K562 (cell line): Measurements from ENCODE around the gene LIN28B. TPM values are rescaled to one million over a fixed set of nuclear protein-coding genes. Genes with fewer than 3 reads are reported as not detected.

Experiments
- ATAC-seq: fragments of 200-7000 bp; cut with Tn5 transposase; 3 replicates; pipeline ENCODE4 v1.9.1; 2020; ENCODE audit warnings: moderate library complexity
- BruUV-seq: library from RNA; stranded (reverse); fragments of 400-500 nt; replicated peaks from 2 replicates; lab custom pipeline; 2021; lab: Mats Ljungman, UMichigan
- CTCF ChIA-PET: fragments of 300-600 bp; formaldehyde crosslinking; extraction: SDS; loops from one replicate; lab custom pipeline; 2021; ENCODE audit warnings: low intra/inter-chr PET ratio; lab: Yijun Ruan, JAX
- POLR2A ChIA-PET: fragments of 300-600, 350-650 bp; sonication (Branson Sonifier 250); formaldehyde crosslinking; extraction: SDS; loops from one replicate; lab custom pipeline; 2021; ENCODE audit warnings: antibody characterized with exemption, inconsistent platforms; lab: Yijun Ruan, JAX
- DNase-seq, 4 experiments: peaks; one replicate each; pipeline versions ENCODE4 v3.0.0 to v3.0.0-alpha.2; 2011 to 2018; ENCODE audit warnings: low spot score in 3 of 4, mixed read lengths in 3 of 4; ENCODE audit errors: extremely low read depth in 1 of 4
- FAIRE-seq: peaks from 2 replicates; lab custom pipeline; 2011; peaks lifted over from hg19 to GRCh38; lab: Jason Lieb, UNC
- H2AFZ ChIP-seq: 2 replicates; pipeline ENCODE4 v1.6.0; 2011; ENCODE audit warnings: low read depth, low read length, control low read depth, inconsistent platforms
- H3K27ac ChIP-seq: fragments of 200-600 bp; 3 replicates; pipeline ENCODE4 v1.8.0; 2011; ENCODE audit warnings: low read depth, mild to moderate bottlenecking, control low read depth, inconsistent platforms, low read length, moderate library complexity, mixed read lengths; ENCODE audit errors: extremely low read depth
- H3K27me3 ChIP-seq, 2 experiments: fragments of 300-600 bp in 1 of 2; 2 replicates in 1 of 2; 3 replicates in 1 of 2; pipeline versions ENCODE4 v1.6.0 to v1.8.0; 2011; ENCODE audit warnings: inconsistent platforms in 2 of 2, low read length in 2 of 2, mild to moderate bottlenecking in 1 of 2, mixed read lengths in 1 of 2, moderate library complexity in 1 of 2; ENCODE audit not compliant: control insufficient read depth in 2 of 2, insufficient read depth in 2 of 2
- H3K36me3 ChIP-seq: fragments of 300-600 bp; 3 replicates; pipeline ENCODE4 v1.8.0; 2011; ENCODE audit warnings: mild to moderate bottlenecking, low read length, inconsistent platforms; ENCODE audit not compliant: control insufficient read depth, insufficient read depth
- H3K4me1 ChIP-seq, 2 experiments: fragments of 200-600 bp in 1 of 2; replicated peaks in 1 of 2; 2 replicates in 1 of 2; 3 replicates in 1 of 2; pipeline versions ENCODE4 v1.5.1 to v1.8.0; 2011; ENCODE audit warnings: inconsistent platforms in 2 of 2, low read length in 2 of 2, mild to moderate bottlenecking in 1 of 2, mixed read lengths in 1 of 2, moderate library complexity in 1 of 2; ENCODE audit not compliant: control insufficient read depth in 2 of 2, insufficient read depth in 2 of 2
- H3K4me2 ChIP-seq: 2 replicates; pipeline ENCODE4 v1.6.1; 2011; ENCODE audit warnings: low read length, control low read depth, inconsistent platforms, mixed read lengths; ENCODE audit not compliant: insufficient read depth
- H3K4me3 ChIP-seq: fragments of 200-600 bp; sonication (generic), shearing (Covaris generic); 2 replicates; pipeline ENCODE4 v1.5.1; 2016; ENCODE audit warnings: control low read depth, inconsistent platforms
- H3K79me2 ChIP-seq: fragments of 200-600 bp; 3 replicates; pipeline ENCODE4 v1.8.0; 2011; ENCODE audit warnings: low read length, inconsistent platforms; ENCODE audit not compliant: control insufficient read depth, insufficient read depth
- H3K9ac ChIP-seq, 2 experiments: 2 replicates each; pipeline versions ENCODE4 v1.6.0 to v1.6.1; 2011; ENCODE audit warnings: low read depth in 2 of 2, low read length in 2 of 2, control low read depth in 1 of 2, inconsistent platforms in 1 of 2, mild to moderate bottlenecking in 1 of 2, mixed read lengths in 1 of 2; ENCODE audit not compliant: insufficient read depth in 1 of 2
- H3K9me1 ChIP-seq: one replicate; pipeline ENCODE4 v1.6.0; 2011; ENCODE audit warnings: inconsistent platforms, mild to moderate bottlenecking, low read length, moderate library complexity; ENCODE audit not compliant: control insufficient read depth, insufficient read depth
- H3K9me3 ChIP-seq: replicated peaks from 2 replicates; pipeline ENCODE4 v1.5.1; 2011; ENCODE audit warnings: low read depth, low read length, inconsistent platforms; ENCODE audit not compliant: control insufficient read depth, insufficient read depth
- H4K20me1 ChIP-seq: replicated peaks from 2 replicates; pipeline ENCODE4 v1.6.1; 2011; ENCODE audit warnings: low read length, inconsistent platforms, mixed read lengths; ENCODE audit not compliant: control insufficient read depth, insufficient read depth
- CBX1 ChIP-seq: sonication (generic); IDR thresholded peaks from 2 replicates; pipeline ENCODE4 v1.6.1; 2016; ENCODE audit warnings: antibody characterized with exemption, low read depth, mild to moderate bottlenecking
- CHD1 ChIP-seq: fragments of 200-600 bp; sonication (generic); IDR thresholded peaks from one replicate; pipeline ENCODE4 v1.6.1; 2012; ENCODE audit warnings: mild to moderate bottlenecking, moderate library complexity, low read length, inconsistent platforms
- CUX1 ChIP-seq: fragments of 200-800 bp; sonication (Bioruptor generic); IDR thresholded peaks from 2 replicates; pipeline ENCODE4 v1.6.1; 2016; ENCODE audit warnings: missing genetic modification characterization, missing compliant biosample characterization
- DACH1 ChIP-seq: fragments of 450-650 bp; IDR thresholded peaks from 2 replicates; pipeline ENCODE4 v1.6.1; 2018; ENCODE audit not compliant: partially characterized antibody
- GTF2B ChIP-seq: IDR thresholded peaks from 2 replicates; pipeline ENCODE4 v1.6.1; 2011; ENCODE audit not compliant: insufficient read length; ENCODE audit errors: extremely low read depth
- NR3C1 ChIP-seq: sonication (generic); formaldehyde crosslinking; IDR thresholded peaks from 2 replicates; pipeline ENCODE4 v1.8.1; 2022; ENCODE audit warnings: missing genetic modification reagents
- PREB ChIP-seq: sonication (generic); formaldehyde crosslinking; IDR thresholded peaks from 2 replicates; pipeline ENCODE4 v1.8.1; 2023; ENCODE audit warnings: mild to moderate bottlenecking, missing genetic modification reagents
- SIN3B ChIP-seq: fragments of 450-650 bp; IDR thresholded peaks from 2 replicates; pipeline ENCODE4 v1.6.1; 2017; ENCODE audit warnings: low read depth, mild to moderate bottlenecking, moderate library complexity
- XRCC5 ChIP-seq: fragments of 200-400 bp; formaldehyde crosslinking; IDR thresholded peaks from 2 replicates; pipeline ENCODE4 v1.6.1; 2017; ENCODE audit warnings: low read depth, mild to moderate bottlenecking, low read length
- ZFP30 ChIP-seq: fragments of 250-450 bp; sonication (Bioruptor Pico); IDR thresholded peaks from 2 replicates; pipeline ENCODE4 v1.8.0; 2022; ENCODE audit warnings: moderate library complexity, mild to moderate bottlenecking, inconsistent platforms, borderline replicate concordance
- ZNF224 ChIP-seq: sonication (generic); formaldehyde crosslinking; IDR thresholded peaks from 2 replicates; pipeline ENCODE4 v1.8.0; 2022; ENCODE audit warnings: mild to moderate bottlenecking, missing genetic modification reagents
- ZNF239 ChIP-seq: fragments of 250-450 bp; sonication (Bioruptor Pico); IDR thresholded peaks from 2 replicates; pipeline ENCODE4 v1.4.0; 2020; ENCODE audit warnings: mild to moderate bottlenecking
- ZNF644 ChIP-seq: fragments of 200-800 bp; sonication (Bioruptor generic); IDR thresholded peaks from 2 replicates; pipeline ENCODE4 v1.6.1; 2016; ENCODE audit warnings: low read depth, missing genetic modification characterization, missing compliant biosample characterization
- ZZZ3 ChIP-seq: fragments of 450-650 bp; IDR thresholded peaks from 2 replicates; pipeline ENCODE4 v1.6.1; 2016; ENCODE audit warnings: antibody characterized with exemption, mild to moderate bottlenecking, moderate library complexity
- WGBS: fragments of 100-300 bp; shearing (Covaris generic); methylation state at CpG from one replicate; pipeline ENCODE4 v1.1.6; 2016; ENCODE audit warnings: low coverage, mixed read lengths; ENCODE audit not compliant: insufficient coverage; ENCODE audit errors: missing lambda C conversion rate; 5-methylcytosine and 5-hydroxymethylcytosine counted together
- in situ Hi-C: fragments of 300-500 bp; cut with MboI; formaldehyde crosslinking; loops from 4 replicates; pipeline ENCODE4 v1.15.0; 2018; ENCODE audit warnings: inconsistent platforms, mixed read lengths
- intact Hi-C: fragments of 100-400 bp; cut with micrococcal nuclease; formaldehyde crosslinking; loops from 2 replicates; pipeline ENCODE4 v1.14.2; 2022
- polyA plus RNA-seq, 8 experiments: library from polyadenylated mRNA; depleted of rRNA in 4 of 8; stranded (reverse) in 5 of 8; unstranded in 3 of 8; fragments of >200 nt; fragmentation: Nextera tagmentation in 2 of 8; fragmentation: Illumina TruSeq in 1 of 8; extraction: Ambion mirVana in 2 of 8; extraction: Trizol in 1 of 8; gene quantifications; 2 replicates each; pipeline versions ENCODE4 v1.2.1 to v1.2.3, GENCODE V29; 2011 to 2014; ENCODE audit warnings: inconsistent platforms in 1 of 8, missing spikeins in 1 of 8
- total RNA-seq, 7 experiments: library from RNA; depleted of rRNA in 6 of 7; stranded (reverse); fragments of >200 nt in 6 of 7; fragmentation: Illumina TruSeq in 2 of 7; extraction: Trizol in 2 of 7; gene quantifications; 2 replicates each; pipeline versions ENCODE4 v1.2.1 to v1.2.3, GENCODE V29; 2011 to 2021; ENCODE audit warnings: low replicate concordance in 1 of 7

The LIN28B gene
- total and polyA plus RNA-seq, 9 of the 15 experiments (the other 6 are each of a cell fraction or from before 2014, with no cell fraction given), result 20.9 to 77.3 (median 42.1) TPM

DNA sequence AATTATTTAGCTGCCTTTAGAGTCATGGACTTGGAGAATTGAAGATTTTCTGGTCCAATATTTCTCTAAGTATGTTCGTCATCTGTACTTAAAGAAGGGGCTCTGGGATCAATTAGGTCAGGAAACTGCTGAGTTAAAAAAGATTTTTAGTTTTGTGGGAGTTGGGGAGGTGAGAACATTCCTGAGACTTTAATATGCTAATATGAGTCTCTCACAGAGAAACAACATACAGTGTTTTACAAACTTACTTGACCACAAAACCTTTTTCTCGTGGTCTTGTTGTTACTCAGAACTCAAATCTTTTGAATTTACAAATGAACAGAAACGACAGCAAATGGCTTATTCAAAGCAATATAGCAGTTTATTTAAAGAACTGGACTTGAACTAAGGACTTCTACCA lies 67.9 kb downstream of the LIN28B start:
- in situ Hi-C loops, result no loop called here
- DNase-seq, result no peak
- no peaks in the 10 kb centered on the region for H3K9me1 ChIP-seq
- H3K4me3 ChIP-seq, result no peak overlapping the region
- BruUV-seq, result no TSS peak
- H3K9me3 ChIP-seq, result no peaks in the 10 kb centered on the region
- FAIRE-seq, result no peak
- peaks cover 27% of the 10 kb centered on the region for H3K79me2 ChIP-seq
- H2AFZ ChIP-seq, result no peak overlapping the region
- no peaks in the 10 kb centered on the region for H3K27me3 ChIP-seq
- CTCF ChIA-PET, result no interaction called here
- intact Hi-C loops, result no loop called here
- ATAC-seq, result no peak
- H3K36me3 ChIP-seq, result peaks cover 22% of the 10 kb centered on the region
- no peak overlapping the region for H3K4me2 ChIP-seq
- no peak overlapping the region for H3K27ac ChIP-seq
- no peaks in the 10 kb centered on the region for H3K4me1 ChIP-seq
- TF ChIP-seq CUX1 (CRISPR knock-in tag) (no peak), NR3C1 (no peak), SIN3B (no peak), DACH1 (no peak), ZNF644 (tag) (no peak), ZZZ3 (no peak), PREB (CRISPR knock-in tag) (no peak), GTF2B (no peak), ZFP30 (CRISPR knock-in tag) (no peak), ZNF239 (CRISPR knock-in tag) (no peak), ZNF224 (CRISPR knock-in tag) (no peak), CHD1 (no peak), CBX1 (no peak), XRCC5 (no peak)
- 65% methylated on average over 3 of the region's 3 CpGs for WGBS
- POLR2A ChIA-PET, result interaction anchor here (0.6 kb wide), 1 partner anchor 43 kb away, joined by 3 read pairs; no protein-coding TSS in a partner anchor
- H4K20me1 ChIP-seq, result no peaks in the 10 kb centered on the region; the same call in 1 of the 2 replicates
- no peak overlapping the region for H3K9ac ChIP-seq
